HG03196 (cell line): ENCODE data around the gene RABGEF1.
"Not testable (repeated sequence)": the region's sequence is repeated elsewhere in the genome, so short reads cannot be mapped to it uniquely, and the experiment has no call there.

ENCODE experiments used
- ATAC-seq: cut with Tn5 transposase; IDR thresholded peaks from one replicate; pipeline ENCODE4 v1.9.1; 2021; ENCODE audit not compliant: unreplicated experiment

Gene RABGEF1

GRCh38 chr7:66763633-66764355, 23.3 kb downstream of the RABGEF1 start:
- not testable (repeated sequence) for ATAC-seq

- not testable (repeated sequence) for ATAC-seq
Measured at GRCh38 chr7:66764905-66765304, 24.4 kb downstream of the RABGEF1 start.

- not testable (repeated sequence) for ATAC-seq
Measured at GRCh38 chr7:66765322-66766025, 24.9 kb downstream of the RABGEF1 start.

GRCh38 chr7:66766041-66766440, 25.5 kb downstream of the RABGEF1 start:
- ATAC-seq = no peak

GRCh38 chr7:66767486-66767885, 27.0 kb downstream of the RABGEF1 start:
- not testable (repeated sequence) for ATAC-seq

GRCh38 chr7:66768865-66769832, 28.6 kb downstream of the RABGEF1 start:
- ATAC-seq = no peak

- no peak for ATAC-seq
Measured at GRCh38 chr7:66769833-66770512, 29.4 kb downstream of the RABGEF1 start.

GRCh38 chr7:66771795-66772194, 31.3 kb downstream of the RABGEF1 start:
- no peak for ATAC-seq

GRCh38 chr7:66773744-66774143, 33.2 kb downstream of the RABGEF1 start:
- ATAC-seq = not testable (repeated sequence)

GRCh38 chr7:66776383-66776782, 35.9 kb downstream of the RABGEF1 start:
- ATAC-seq = not testable (repeated sequence)

GRCh38 chr7:66776800-66777442, 36.4 kb downstream of the RABGEF1 start:
- no peak for ATAC-seq

- no peak for ATAC-seq
Measured at GRCh38 chr7:66778201-66778600, 37.7 kb downstream of the RABGEF1 start.

GRCh38 chr7:66779669-66780409, 39.3 kb downstream of the RABGEF1 start:
- ATAC-seq = no peak

GRCh38 chr7:66781408-66782090, 41.0 kb downstream of the RABGEF1 start:
- no peak for ATAC-seq

- ATAC-seq = not testable (repeated sequence)
Measured at GRCh38 chr7:66782875-66783274, 42.3 kb downstream of the RABGEF1 start.

- not testable (repeated sequence) for ATAC-seq
Measured at GRCh38 chr7:66783887-66784595, 43.5 kb downstream of the RABGEF1 start.

GRCh38 chr7:66790196-66790595, 49.7 kb downstream of the RABGEF1 start:
- no peak for ATAC-seq

- ATAC-seq = no peak
Measured at GRCh38 chr7:66790725-66791124, 50.2 kb downstream of the RABGEF1 start.
